Epidermal melanocyte (primary cell): Measurements from ENCODE around the gene SPATA9.
A peak's percentile ranks its signal among the peaks of the same experiment; 100 is the strongest.

ENCODE experiments used
- DNase-seq: peaks from one replicate; pipeline ENCODE4 v3.0.0; 2011; ENCODE audit warnings: low spot score; ENCODE audit not compliant: insufficient read length

SPATA9 gene, protein sequence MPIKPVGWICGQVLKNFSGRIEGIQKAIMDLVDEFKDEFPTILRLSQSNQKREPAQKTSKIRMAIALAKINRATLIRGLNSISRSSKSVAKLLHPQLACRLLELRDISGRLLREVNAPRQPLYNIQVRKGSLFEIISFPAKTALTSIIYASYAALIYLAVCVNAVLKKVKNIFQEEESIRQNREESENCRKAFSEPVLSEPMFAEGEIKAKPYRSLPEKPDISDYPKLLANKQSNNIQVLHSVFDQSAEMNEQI

DNA sequence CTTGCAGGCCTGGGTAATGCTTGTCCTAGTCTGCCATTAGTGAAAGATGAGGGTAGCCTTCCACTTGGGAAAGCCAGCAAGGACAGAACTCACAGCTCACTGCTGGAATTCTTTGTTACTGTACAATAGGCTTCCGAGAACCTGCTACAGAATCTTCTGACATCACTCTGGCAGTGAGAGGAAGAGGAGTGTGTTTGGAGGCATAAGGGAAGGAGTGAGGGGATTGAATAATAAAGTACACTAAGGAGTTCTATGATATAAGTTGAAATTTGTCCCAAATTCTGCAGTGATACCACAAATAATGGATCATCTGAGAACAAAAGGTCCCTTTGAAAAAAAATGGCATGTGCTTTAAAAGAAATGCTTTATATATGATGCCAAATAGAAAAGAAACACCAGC lies at the start of gene SPATA9:
Gene SPATA9 (minus strand): TSS at position 101 of the 400 bp plus-strand sequence. CDS start 137 bp downstream, outside the sequence.
- no peak for DNase-seq

DNA sequence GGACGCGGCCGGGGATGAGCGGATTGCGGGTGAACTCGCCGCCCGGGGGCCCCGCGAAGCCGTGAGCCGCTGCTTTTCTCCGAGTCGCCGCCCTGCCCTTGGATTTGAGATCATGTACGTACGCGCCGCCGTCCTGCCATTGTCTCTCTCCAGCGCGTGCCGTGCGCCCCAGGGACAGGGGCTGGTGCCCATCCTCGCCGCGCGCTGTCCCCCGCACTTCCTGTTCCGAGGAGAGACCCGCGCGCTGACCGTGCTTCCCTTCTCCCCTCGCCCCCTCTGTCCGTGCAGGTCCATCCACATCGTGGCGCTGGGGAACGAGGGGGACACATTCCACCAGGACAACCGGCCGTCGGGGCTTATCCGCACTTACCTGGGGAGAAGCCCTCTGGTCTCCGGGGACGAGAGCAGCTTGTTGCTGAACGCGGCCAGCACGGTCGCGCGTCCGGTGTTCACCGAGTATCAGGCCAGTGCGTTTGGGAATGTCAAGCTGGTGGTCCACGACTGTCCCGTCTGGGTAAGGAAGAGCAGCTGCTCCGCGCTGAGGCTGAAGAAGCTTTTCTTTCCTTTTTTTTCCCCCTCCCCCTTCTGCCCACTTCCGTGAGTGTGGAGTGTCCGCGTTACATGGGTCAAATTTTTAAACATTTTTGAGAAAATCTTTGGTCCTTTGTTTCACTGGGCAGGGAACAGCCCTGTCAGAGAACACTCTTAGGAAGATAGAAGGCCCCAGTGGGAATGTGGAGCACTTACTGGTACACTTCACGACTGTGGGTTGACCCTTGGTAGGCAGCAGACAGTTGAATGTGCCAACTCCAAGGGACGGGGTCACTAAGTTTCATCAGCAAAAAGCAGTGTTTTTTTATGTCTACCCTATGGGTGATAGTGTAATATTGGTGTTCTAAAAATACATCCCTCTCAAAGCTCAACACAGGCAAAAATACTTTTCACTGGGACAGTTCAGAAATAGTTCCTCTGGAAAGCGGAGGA lies 49.1 kb upstream of the SPATA9 start:
- no peak for DNase-seq

DNA sequence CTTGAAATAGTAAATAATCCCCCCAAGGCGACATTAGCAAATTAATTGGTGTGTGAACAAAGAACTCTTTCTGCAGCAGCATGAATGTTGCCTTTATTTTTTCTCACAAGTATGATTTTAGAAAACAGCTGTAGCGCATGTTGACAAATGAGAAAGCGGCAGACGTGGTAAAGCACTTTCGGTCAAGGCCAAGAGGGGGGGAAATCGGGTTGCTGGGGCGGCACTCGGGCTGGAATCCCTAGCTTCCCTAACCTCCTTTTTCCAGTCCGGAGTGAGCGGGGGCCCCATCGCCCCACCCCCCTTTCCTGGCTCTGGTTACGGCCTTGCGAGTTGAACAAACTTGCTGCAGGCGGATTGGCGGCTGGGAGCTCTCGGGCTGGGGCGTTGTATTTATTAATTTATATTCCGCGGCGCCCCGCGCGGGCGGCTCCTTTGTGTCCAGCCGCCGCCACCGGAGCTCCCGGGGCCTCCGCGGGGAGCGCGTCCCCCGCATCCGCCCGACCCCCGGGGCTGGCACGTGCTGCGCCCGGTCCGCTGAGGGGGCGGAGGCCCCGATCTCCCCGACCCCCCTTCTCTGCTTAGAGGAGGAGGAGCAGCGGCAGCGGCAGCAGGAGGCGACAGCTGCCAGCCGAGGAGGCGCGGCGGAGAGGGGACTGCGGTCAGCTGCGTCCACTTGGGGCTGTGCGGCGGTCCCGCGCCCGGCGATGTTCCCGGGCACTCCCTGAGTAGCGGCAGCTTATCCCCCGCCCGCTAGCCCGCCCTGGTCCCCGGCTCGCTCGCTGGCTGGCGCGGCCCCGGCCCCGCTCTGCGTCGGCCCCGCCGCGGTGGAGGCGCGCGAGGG lies 48.2 kb upstream of the SPATA9 start, which contains the start of gene RHOBTB3:
Gene RHOBTB3 (plus strand): TSS at position 607 of the 841 bp plus-strand sequence. CDS start 347 bp downstream, outside the sequence.
- DNase-seq, result peak; percentile 68

DNA sequence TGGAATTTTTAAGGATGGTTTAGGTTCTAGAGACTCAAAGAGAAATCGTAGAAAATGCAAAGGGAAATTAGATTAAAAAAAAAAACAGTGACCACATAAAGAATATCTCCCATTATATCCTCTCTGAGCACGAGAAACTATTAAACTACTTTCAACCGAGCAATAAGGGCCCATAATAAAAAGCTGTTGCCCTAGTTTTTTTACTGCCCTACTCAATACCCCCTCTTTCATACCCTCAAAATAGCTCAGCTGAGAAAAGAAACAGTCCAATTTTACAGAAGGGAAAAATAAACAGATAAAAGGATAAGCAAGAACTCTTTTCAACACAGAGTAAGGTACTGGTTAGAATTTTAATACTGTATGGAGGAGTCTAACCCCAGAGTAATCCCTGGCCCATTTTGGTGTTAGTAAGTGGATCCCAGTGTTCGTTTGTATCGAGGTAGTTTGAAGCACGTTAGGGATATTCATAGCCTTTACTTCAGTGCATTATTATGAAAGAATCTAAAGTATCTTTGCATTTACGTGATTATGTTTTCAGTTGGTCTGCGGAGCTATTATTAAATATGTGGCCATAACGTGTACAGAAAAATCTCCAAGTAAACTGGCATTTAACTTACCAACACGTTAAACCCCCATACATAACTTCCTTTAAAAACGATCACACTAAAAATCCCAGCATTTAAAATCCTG lies 47.4 kb upstream of the SPATA9 start:
- DNase-seq, result no peak

DNA sequence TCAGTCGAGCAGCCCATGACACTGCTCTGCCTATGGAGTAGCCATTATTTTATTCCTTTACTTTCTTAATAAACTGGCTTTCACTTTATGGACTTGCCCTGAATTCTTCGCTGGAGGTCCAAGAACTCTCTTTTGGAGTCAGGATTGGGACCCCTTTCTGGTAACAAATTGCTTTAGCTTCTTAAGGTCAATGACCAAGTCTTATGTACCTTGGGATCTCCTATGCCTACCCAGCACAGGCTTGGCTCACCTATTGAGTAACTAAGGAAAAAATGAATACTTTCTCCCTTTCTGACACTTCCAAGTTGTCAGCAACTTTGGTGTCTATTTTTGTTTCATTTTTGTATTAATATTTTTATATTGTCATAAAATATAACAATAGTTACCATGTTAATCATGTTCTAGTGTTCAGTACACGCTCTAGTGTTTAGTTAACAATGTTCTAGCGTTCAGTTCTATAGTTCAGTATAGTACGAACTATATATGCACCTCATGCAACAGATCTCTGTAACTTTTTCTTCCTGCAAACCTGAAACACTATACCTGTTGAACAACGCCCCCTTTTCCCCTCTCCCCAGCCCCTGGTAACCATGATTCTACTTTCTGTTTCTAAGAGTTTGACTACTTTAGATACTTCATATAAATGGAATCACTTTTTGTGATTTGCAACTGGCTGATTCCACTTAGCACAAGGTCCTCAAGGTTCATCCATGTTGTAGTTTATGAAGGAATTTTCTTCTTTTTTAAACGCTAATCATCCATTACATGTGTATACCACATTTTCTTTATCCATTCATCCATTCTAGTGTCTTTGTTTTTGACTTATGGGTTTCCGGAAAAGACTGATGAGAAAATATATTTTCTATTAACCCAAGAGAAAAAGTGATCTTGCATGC lies 46.6 kb upstream of the SPATA9 start:
- DNase-seq, result no peak

DNA sequence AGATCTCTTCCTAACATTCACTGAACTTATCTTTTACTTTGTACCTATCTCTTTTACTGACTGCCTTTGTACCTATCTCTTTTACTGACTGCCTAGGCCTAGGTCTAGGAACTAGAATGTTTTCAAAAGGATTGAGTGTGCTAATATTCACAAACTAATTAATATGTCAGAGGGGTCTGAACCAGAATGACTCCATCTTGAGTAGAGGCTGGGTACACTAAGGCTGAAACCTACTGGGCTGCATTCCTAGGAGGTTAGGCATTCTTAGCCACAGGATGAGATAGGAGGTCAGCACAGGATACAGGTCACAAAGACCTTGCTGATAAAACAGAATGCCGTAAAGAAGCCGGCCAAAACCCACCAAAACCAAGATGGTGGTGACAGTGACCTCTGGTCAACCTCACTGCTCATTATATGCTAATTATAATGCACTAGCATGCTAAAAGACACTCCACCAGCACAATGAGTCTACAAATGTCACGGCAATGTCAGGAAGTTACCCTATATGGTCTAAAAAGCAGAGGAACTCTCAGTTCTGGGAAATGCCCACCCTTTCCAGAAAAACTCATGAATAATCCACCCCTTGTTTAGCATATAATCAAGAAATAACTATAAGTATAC lies 45.8 kb upstream of the SPATA9 start:
- DNase-seq, result no peak

DNA sequence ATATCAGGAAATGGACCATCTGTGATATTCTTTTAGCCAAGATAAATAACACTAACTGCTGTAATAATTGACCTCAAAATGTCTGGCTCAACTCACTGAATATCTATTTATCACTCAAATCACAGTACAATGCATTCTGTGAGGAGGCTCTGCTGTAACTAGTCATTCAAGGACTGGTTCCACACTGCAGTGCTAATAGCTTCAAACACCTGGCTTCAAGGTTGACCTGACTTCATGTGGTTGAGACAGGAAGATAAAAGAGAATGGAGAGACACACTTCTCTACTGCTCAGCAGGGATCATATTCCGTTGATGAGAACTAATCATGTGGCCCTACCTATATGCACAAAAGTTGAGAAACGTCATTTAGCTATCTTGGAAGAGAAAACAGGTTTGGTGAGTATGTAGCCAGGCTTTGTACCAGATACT lies 45.0 kb upstream of the SPATA9 start:
- no peak for DNase-seq

DNA sequence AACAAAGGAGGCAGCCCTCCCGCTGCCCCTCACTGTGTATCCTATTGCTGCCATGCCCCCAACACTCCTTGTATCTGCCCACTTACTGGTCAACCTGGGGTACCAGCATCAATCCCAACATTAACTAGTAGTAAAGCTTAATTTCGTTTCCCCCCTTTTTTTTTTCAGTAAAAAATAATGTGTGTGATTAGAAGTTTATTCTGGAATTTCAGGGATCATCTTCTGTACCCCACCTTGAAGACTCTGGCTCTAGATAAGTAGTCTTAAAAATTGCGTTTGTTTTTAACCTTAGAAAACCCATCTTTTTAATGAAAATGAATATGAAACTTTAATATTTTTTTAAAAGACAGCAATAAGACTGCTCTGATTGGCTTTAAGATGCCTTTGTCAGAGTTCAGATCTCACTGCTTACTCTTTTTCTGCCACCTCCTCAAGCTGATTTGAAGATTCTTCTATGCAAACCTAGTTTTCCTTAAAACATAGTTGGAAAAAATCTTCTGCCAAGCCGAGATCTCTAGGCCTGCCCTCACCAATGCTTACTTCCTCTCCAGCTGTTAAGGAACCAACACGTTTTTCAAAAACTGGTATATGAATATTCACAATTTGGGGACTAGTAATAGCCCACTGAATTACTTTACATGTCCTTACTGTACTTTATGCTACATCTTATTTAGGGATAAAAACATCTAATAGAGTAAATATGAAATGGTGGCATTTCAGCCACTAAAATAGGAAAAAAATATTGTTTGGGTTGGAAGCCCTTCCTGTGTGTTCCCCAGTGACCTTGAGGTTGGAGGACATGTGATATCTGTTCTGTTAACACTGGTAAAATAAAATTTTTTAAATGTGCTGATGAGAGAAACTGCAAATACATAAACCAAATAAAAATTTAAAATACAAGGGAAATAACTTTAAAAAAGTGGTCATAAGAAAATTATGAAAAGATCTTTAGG lies 44.3 kb upstream of the SPATA9 start:
- DNase-seq, result no peak

DNA sequence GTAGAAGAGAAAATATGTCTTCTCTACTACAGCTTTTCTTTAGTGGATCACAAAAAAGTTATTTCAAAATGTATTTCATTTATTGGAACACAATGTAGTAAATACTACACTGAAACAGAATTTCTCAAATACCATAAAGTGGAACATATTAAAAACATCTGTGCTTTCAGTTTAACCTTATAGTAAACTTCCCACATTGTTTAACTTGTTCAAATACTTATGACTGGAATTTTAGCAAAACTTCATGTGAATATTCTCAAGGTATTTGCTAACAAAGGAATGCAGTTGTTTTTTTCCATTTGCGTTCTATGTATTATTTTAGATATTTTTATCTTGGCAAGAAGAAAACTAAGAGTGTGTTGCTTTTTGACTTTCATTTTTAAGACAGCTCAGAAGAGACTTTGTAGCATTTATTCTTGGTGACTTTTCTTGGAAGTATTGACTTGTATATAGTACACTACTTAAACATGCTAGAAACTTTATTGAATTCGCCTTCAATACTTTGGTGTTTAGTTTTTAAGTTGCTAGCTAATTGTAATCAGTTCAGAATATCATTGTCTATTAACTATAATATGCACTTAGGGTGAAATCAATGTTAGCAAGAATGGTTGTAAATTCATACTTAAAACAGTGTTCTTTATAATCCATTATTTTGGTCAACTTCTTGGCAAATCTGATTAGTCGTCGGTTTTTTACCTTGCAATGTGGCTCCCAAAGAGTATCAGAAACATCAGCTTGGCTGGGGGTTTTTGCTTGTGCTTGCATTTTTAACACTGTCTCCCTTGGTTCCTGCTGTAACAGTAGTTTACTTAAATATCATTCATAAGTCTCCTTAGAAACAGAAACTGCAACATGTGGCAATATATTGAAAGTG lies 43.4 kb upstream of the SPATA9 start:
- DNase-seq, result no peak

DNA sequence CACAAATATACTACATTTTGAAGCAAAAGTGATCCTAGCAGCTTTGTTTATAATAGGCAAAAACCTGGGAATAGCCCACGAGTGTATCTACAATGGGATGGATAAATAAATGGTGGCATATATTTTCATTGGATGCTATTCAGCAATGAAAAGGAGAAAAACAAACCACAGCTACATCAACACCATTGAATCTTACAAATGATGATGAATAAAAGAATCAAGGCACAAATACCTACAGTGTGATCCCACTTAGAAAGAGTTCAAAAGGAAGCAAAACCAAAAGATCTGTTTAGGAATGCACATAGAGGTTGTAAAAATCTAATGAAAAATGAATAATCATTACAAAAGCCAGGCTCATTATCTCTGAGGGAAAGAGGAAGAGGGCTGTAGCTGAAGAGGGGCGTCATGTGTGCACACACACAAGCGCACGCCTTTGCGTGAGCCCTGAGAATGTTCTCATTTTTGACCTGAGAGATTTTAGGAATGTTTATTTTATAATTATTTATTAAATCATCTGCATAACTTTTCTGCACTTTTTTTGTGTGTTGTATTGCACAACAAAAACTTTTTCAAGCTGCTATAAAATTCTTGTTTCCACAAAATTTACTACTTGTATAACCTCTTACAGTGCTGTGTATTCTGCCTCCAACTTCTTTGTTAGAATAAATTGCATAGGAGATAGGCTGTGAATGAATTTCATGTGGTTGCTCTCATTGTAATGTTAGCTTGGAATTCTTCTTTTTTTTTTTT lies 42.5 kb upstream of the SPATA9 start:
- DNase-seq, result no peak

DNA sequence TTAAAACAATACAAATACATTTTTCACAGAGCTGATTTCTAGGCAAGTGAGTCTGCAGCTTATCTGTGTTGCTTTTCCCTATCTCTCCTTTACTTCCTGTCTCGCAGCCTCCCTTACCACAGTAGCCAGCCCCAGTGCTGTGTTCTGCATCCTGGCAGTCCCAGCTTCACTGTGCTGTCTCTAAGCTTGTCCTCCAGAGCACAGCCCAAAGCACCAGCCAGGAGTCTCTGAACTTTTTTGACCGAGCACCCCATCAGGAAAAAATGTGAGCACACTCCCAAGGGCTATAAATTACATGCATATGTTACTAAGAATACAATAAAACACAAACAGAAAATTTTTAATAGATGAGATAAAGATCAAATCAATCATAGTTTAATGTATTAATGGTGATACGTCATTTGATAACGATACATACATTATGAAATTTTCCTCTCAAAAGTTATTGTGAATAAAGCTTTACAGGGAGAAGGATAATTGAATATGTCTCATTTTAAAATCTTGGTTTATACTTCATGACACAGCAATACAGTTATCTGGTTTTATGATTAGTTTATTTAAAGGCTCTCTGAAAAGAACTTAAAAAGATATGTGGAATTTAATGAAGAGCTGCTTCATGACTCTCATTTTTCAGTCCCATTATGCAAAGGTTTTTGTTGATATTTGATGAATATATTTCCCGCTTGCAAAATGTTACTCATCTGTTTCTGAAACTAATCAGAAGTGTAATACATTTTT lies 41.0 kb upstream of the SPATA9 start:
- DNase-seq, result no peak

DNA sequence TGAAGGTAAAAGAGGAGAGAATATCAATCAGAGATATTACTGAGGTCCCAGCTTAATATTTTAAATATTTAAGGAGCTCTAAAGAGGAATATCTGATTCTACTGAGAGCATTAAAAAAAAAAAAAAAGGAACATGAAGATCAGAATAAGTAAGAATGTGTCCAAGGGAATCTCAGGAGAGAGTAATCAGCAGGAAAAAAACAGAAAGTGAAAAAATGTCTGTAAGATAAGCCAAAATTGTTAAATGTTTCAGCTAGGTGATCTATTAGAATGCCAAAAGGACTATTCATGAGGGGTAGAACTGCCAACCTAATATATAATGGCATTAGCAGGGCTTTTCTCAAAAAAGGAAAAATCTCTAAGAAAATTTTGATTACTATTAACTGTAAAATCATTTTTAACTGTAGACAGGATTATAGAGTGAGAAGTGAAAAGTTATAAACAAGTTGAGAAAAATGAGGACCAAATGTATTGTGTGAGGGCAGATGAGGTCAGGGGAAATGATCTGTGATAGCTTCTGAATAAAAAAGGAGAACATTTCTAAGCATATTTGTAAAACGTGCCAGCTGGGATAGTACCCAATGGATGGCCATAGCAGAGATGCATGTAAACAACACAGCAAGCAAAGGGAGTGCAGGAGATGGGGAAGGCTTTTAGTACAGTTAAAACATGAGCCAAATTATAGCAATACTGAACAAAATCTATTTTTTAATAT lies 38.9 kb upstream of the SPATA9 start:
- DNase-seq, result no peak

DNA sequence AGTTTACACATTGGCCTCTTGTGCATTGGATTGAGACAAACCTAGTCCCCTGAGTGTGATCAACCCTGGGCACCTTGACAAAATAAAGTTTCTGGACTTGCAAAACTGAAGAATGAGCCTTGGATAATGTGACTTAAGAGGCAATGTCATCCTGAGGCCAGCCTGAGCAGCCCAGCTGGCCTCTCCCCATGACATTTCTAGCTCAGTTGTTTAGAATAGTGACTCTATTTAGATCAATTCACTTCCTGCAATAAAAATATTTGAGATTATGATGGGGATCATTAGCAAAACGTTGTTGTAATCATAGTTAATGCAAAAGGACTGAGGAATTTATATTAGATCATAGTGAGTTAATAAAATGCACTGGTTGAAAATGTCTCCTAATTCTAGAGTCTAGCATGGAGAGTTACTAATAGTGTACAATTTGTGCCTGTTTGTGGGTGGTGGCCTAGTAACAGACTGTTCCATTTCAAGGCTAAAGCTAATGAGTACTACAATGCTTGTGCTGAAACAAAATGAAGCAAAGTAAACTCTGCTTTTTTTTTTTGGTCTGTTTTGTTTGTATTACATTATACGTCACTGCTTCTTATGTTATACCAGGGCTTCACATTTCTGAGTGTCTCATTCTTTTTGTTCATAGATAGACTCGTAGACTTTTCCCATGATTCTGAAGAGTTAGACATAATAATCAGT lies 37.4 kb upstream of the SPATA9 start:
- DNase-seq, result no peak

DNA sequence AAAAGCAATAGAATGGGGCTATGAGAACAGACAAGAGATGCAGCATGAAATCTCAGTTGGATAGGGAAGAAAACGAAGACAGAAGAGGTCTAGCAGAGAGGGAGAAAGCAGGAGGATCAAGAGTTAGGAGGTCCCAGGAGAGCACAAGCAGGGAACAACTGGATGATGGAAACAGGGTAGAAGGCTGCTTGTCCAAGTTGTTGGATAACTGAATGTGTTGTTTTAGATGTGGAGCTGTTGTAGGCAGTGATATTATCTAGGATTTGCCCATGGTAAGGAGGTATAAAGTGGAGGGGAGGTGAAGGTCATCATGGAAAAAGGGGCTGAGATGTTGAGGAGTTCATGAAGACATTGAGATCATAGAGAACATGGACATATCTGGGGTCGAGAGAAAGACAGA lies 35.9 kb upstream of the SPATA9 start:
- DNase-seq, result no peak

DNA sequence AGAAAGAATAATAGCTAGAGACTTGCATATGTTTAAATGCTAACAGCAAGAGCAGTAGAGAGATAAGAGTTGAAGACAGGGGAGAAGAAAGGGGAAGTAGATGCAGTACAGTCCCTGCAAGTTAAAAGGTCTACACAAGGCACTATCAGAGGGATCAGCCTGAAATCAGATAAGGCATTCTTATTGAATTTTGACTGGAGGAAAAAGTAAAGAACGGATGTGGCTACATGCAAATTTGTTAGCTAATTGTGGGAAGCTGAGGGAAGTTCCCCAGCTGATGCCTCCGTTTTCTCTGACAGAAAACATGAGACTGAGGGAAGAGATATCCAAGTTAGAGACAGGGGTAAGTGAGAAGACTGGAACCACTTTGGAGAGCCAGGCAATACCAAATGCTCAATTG lies 35.4 kb upstream of the SPATA9 start:
- no peak for DNase-seq
